GM19035 (cell line): ENCODE measurements around the gene DENND4A.

Experiments used
- ATAC-seq: cut with Tn5 transposase; IDR thresholded peaks from one replicate; pipeline ENCODE4 v1.9.1; 2021; ENCODE audit not compliant: unreplicated experiment

DENND4A gene

DNA sequence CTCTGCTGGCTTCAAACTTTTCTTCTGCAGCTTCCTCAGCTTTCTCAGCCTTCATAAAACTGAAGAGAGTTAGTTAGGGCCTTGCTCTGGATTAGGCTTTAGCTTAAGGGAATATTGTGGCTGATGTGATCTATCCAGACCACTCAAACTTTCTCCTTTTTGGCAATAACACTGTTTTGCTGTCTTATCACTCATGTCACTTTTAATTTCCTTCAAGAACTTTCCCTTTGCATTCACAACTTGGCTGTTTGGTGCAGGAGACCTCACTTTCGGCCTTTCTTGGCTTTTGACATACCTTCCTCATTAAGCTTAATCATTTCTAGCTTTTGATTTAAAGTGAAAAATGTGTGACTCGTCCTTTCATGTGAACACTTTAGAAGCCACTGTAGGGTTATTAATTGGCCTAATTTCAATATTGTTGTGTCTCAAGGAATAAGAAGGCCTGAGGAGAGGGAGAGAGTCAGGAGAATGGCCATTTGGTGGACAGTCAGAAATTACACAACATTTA is 109.6 kb downstream of the DENND4A start:
- no peak for ATAC-seq

- ATAC-seq, result no peak
These were observed 111.5 kb downstream of the DENND4A start for GRCh38 chr15:65680544-65680943.

DNA sequence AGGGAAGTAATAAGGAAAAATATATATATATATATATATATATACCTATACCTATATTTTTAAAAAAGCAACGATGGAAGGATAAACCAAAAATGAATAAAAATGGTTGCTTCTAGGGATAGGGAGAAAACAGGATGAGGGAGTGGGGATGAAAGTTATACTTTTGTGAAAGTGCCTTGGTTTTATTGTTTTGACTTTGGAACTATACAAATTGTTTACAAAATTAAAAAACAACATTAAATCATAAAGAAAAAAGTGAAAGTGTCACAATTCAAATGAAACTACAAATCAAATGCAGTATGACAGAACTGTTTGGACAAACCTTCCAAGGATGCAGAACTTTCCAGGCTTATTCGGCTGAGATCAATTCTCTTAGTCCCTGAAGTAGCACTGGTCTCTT is 116.0 kb downstream of the DENND4A start:
- no peak for ATAC-seq

- ATAC-seq, result no peak
These were observed 116.5 kb downstream of the DENND4A start for GRCh38 chr15:65675551-65675950.

DNA sequence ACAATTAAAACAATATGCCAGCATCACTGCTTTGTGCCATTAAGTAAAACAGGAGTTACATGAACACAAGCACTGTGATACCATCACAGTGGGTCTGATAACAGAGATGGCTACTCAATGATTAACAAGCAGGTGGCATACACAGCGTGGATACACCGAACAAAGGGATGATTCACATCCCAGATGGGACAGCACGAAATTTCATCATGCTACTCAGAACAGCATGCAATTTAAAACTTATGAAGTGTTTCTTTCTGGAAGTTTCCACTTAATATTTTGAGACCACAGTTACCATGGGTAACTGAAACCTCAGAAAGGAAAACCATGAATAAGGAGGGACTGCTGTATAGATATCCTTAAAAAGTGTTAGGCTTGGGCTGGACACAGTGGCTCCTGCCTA is 125.8 kb downstream of the DENND4A start:
- ATAC-seq, result no peak

DNA sequence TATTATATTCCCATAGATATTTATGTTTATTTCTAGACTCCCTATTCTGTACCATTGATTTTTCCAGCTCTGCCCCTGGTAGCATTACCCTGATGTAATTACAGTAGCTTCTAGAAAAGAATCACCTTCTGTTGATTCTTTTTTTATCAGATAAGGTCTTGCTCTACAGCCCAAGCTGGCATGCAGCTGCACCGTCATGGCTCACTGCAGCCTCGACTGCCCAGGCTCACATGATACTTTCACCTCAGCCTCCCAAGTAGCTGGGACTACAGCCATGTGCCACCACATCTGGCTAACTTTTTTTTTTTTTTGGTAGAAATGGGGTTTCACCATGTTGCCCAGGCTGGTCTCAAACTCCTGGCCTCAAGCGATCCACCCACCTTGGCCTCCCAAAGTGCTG is 128.6 kb downstream of the DENND4A start:
- no peak for ATAC-seq

GRCh38 chr15:65660927-65661326 is 131.2 kb downstream of the DENND4A start:
- ATAC-seq, result no peak

- no peak for ATAC-seq
These were observed 132.5 kb downstream of the DENND4A start for GRCh38 chr15:65659502-65660052.

GRCh38 chr15:65655457-65655856 is 136.6 kb downstream of the DENND4A start:
- ATAC-seq, result no peak

GRCh38 chr15:65655026-65655425 is 137.1 kb downstream of the DENND4A start:
- no peak for ATAC-seq

GRCh38 chr15:65653801-65654521 is 138.1 kb downstream of the DENND4A start:
- ATAC-seq, result no peak

- no peak for ATAC-seq
These were observed 138.8 kb downstream of the DENND4A start for GRCh38 chr15:65653341-65653740.

DNA sequence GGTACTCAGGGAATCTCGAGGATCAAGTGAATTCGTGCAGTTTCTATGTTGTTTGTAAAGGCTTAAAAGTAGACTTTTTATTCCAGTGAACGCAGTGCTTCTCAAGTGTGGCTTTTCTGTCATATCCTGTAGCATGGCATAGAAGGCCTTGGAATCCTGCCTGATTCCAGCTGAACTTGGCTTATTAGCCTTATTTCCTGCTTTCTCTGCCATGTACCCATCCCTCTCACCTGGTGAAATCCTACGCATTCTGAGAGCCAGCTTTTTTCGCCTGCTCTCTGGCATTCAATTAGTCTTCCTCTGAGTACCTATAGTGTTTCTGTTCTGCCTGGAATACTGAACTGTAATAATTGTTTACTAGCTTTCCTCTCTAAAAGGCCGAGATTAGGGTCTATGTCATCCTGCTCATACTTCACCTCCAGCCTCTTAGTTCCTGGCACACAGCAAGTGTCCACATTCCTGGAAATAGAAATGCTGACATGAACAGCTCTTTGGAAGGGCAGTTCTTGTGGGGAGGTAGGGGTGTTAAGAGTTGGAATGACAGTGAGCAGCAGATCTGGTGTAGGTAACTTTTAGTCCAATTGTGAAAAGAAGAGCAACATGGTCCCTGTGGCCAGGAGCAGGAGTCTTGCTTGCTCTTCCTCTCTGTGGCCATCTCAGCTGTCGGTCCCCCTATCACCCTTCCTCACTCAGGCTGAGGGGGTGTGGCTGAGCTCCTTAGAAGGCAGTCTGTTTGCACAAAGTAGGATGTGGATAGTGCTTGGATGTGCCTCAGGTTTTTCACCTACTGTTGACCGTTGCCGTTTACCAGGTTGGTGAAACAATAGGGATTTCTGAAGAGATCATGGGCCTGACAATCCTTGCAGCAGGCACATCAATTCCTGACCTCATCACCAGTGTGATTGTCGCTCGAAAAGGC is 140.0 kb downstream of the DENND4A start:
- no peak for ATAC-seq

- no peak for ATAC-seq
These were observed 141.1 kb downstream of the DENND4A start for GRCh38 chr15:65651042-65651322.

DNA sequence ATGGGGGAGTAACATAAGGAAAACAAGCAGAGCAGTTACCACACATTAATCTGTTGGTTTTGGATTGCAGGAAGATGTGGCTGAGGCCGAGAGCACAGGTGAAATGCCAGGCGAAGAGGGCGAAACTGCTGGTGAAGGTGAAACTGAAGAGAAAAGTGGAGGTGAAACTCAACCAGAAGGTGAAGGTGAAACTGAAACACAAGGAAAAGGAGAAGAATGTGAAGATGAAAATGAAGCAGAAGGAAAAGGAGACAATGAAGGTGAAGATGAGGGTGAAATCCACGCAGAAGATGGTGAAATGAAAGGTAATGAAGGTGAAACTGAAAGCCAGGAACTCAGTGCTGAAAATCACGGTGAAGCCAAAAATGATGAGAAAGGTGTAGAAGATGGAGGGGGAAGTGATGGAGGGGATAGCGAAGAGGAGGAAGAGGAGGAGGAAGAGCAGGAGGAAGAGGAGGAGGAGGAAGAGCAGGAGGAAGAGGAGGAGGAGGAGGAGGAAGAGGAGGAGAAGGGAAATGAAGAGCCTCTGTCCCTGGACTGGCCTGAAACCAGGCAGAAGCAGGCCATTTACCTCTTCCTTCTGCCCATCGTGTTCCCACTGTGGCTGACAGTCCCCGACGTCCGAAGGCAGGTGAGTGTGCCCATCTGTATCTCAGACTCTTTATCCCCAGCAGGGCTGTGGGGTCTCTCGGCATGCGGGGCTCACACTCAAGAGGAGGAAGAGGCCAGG is 141.6 kb downstream of the DENND4A start:
- no peak for ATAC-seq

DNA sequence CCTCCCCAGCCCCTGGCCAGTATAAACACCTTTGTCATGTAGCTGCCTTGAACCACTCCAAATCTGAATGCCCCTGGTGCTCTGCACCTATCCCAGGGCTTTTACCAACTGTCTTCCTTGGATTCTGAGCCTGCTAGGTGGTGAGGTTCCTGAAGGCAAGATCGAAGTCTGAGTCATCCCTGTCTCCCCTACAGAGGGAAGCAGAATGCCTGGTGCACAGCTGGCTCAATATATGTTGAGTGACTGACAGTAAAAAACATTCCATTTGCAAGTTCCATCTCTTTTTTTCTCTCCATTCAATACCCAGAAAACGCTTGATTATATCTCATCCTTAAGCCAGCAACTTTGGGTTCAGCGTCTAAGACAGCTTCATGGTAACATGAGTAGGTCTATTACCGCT is 145.6 kb downstream of the DENND4A start:
- ATAC-seq, result no peak

GRCh38 chr15:65645392-65645791 is 146.7 kb downstream of the DENND4A start:
- ATAC-seq, result no peak

DNA sequence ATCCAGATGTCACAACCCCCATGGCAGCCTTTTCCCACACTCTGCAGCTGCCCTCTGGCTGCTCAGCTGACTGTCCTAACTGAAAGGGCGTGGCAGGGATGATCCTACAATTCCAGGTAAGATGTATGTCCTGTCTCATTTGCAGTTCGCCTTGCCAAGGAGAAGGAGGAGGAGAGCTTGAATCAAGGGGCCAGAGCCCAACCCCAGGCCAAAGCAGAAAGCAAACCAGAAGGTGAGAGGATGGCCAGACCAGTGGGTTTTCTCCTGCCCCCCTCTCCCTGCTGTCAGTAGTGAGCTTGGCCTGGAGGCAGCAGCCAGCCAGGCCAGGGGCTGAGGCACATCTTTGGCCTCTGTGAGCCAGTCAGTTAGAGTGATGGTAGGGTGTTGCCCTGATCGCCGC is 147.8 kb downstream of the DENND4A start:
- ATAC-seq, result no peak

GRCh38 chr15:65642594-65642993 is 149.5 kb downstream of the DENND4A start:
- no peak for ATAC-seq

DNA sequence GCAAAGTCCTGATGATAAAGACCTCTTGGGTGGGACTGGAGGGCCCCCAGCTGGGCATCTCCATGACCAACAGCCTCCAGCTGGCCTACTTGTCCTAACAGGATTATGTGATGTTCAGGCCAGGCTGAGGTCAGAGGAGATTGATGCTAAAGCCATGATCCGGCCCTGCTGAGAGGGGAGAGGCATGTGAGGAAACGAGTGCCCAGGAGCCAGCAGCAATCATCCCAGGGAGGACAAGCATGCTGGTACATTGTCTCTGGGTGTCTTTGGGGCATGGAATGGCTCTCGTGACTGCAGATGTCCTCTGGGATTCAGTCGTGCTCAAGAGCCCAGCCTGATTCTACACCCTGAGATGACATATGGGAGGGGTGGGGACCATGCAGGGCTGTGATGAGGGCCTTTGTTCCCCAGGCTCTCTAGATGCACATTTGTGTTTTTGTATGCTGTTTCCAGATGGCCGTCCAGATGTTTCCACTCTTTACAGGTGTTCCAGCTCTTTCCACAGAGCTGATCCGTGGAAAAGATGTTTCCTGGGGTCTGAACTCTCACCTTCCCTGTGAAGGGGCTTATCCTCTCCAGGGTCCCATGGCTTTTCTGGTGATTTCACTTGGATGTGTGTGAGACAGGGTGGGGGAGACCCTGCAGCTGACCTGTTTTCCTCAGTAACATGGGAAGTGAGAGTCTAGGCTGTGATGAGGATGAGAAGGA is 150.2 kb downstream of the DENND4A start:
- no peak for ATAC-seq

DNA sequence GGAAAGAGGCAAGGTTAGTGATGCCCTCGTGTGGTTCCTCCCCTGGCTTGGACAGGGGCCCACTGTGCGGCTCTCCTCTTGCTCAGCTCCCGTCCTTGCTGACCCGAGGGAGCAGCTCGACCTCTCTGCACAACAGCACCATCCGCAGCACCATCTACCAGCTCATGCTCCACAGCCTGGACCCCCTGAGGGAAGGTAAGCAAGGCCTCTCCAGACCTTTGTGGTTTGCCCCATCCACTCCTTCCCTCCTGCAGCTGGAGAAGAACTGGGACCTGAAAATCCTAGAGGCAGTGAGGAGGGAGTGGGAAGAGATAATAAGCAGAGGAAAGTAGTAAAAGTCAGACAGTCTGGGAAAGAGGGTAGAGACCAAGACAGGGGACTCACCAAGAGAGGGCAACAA is 152.6 kb downstream of the DENND4A start:
- no peak for ATAC-seq
